Activated effector memory CD4-positive, alpha-beta T cell treated with Interleukin-2 at 50 U/mL for 16 hours (primary cell): ENCODE measurements around the gene AFDN.
"Not testable (repeated sequence)": the region's sequence is repeated elsewhere in the genome, so short reads cannot be mapped to it uniquely, and the experiment has no call there.

Source experiments
- DNase-seq: peaks from one replicate; pipeline ENCODE4 v3.0.0-alpha.2; 2020

Gene AFDN

DNA sequence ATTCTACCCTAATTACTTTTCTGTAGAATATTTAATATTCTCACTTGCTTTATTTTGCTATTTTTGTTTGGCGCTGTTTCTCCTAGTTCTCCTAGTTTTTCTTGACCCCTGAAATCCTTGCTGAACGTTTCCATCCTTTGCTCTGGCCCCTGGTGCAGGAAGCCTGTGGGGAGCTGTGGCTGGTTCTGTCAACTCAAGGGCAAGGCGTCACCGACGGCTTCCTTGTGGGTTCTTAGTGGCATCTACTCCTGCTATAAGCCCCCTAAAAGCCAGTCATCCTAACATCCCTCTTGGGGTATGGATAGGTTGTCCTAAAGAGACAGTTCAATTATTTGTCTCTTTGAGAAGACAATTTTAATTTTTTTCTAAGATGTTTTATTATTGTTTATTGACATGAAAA, 133.9 kb downstream of the AFDN start:
- no peak for DNase-seq

GRCh38 chr6:167962711-167963110, 136.0 kb downstream of the AFDN start:
- DNase-seq, result no peak

- DNase-seq, result no peak
These were observed 136.9 kb downstream of the AFDN start for GRCh38 chr6:167963589-167964057.

- no peak for DNase-seq
These were observed 139.2 kb downstream of the AFDN start for GRCh38 chr6:167965592-167966539.

- no peak for DNase-seq
These were observed 139.8 kb downstream of the AFDN start for GRCh38 chr6:167966540-167966905.

GRCh38 chr6:167968091-167968490, 141.4 kb downstream of the AFDN start:
- DNase-seq, result no peak

DNA sequence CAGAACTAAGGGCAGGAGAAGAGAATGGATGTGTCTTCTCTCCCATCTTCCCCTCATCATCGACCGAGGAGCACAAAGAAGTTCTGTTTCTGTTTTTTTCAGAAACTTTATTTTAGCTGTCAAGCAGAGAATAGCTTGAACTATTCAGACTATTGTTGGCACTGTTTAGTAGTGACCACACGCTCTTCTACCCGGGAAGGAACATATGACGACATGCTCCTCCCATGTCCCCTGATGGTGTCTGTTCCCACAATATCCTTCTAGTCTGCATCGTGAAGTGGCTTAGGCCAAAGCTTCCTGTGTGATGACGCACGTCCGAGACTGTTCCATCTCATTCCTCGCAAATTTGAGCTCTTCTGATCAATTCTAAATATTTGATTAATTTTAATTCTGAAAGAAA, 143.5 kb downstream of the AFDN start:
- no peak for DNase-seq

GRCh38 chr6:167972193-167972592, 145.5 kb downstream of the AFDN start:
- no peak for DNase-seq

- DNase-seq, result no peak
These were observed 146.6 kb downstream of the AFDN start for GRCh38 chr6:167973148-167973885.

DNA sequence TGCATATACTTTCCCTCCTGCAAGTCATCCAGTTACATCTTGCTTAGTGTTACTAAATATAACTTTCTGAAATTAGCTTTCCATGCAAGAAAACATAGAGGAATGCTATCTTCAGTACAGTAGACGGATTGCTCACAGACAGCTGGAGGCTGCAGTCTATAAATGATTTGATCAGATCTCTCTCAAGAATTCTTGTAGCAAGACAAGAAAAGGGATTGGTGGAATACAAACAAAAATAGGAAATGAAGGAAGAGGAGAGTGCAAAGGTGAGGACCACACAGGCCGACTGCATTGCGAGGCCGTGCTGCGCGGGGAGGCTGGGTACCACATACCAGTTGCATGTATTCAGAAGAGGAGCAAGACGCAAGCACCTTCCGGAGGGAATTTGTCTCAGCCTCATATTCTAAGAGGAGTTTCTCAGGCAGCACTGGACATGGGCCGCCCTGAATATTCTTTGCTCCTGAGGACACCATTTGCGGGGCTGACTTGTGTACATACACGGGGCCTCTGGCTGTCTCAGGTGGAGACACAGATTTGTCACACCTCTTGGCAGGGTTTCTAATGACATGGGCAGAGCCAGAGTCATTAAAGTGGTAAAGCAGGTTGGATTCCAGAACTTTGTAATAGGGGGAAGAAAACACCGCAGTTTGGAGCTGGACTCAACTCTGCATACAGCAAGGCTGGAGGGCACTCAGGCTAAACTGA, 148.1 kb downstream of the AFDN start:
- no peak for DNase-seq

DNA sequence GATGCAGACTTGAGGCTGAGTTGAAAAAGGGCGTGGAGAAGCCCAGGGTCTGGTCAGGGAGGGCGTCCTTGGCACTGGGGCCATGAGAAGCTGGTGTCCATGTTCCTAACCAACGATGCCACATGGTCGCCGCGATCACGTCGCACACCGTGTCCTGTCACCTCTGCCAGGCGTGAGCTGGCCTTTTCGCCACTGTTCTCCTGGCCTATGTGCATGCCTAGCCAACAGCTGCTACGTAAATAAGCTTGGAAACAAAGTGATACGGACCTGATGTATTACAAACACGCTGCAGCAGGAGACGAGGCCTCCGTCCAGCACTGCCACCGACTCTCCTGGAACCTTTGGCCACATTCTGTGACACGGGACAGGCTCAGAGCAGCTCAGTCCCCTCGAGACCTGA, 148.7 kb downstream of the AFDN start:
- DNase-seq, result no peak

GRCh38 chr6:167976116-167976657, 149.5 kb downstream of the AFDN start:
- DNase-seq, result not testable (repeated sequence)

- no peak for DNase-seq
These were observed 150.0 kb downstream of the AFDN start for GRCh38 chr6:167976708-167977107.

GRCh38 chr6:167977717-167978467, 151.2 kb downstream of the AFDN start:
- DNase-seq, result no peak

- DNase-seq, result no peak
These were observed 151.9 kb downstream of the AFDN start for GRCh38 chr6:167978607-167979006.

- DNase-seq, result no peak
These were observed 152.9 kb downstream of the AFDN start for GRCh38 chr6:167979436-167980139.

DNA sequence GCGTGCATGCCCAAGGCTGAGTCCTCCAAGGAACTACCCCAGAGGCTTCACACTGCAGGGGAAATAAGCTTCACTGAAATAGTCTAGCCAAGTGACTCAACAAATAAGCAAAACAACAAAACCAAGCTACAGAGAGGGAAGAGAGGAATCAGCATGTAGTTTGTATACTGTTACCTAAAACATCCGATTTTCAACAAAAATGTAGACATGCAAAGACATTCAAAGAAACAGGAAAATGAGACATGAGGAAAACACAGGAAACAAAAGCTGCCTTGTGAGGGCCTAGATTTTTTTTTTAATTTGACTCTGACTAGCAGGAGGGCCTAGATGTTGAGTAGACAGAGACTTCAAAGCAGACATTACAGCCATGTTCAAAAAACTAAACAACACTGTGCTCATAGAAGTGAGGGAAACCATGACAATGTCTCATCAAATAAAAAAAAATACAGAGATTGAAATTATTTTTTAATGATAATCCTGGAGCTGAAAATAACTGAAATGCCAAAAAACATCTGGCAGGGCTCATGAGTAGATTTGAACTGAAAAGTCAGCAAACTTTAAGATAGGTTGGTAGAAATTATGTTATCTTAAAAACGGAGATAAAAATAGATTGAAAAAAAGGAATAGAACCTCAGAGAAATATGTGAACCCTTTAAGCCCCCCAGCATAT, 154.3 kb downstream of the AFDN start:
- DNase-seq, result no peak

DNA sequence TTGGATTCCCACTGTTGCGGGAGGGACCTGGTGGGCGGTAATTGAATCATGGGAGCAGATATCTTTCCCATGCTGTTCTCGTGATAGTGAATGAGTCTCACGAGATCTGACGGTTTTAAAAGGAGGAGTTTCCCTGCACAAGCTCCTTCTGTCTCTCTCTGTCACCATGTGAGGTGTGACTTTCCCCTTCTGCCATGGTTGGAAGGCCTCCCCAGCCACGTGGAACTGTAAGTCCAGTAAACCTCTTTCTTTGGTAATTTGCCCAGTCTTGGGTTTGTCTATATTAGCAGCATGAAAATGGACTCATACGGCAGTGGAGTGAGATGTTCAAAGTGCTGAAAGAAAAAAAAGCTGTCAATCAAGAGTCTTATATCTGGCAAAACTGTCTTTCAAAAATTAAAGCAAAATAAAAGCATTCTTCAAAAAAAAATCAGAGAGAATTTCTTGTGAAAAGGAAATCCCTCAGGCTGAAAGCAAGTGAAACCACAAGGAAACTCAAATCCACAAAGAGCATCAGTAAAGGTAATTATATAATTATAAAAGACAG, 155.3 kb downstream of the AFDN start:
- no peak for DNase-seq

DNA sequence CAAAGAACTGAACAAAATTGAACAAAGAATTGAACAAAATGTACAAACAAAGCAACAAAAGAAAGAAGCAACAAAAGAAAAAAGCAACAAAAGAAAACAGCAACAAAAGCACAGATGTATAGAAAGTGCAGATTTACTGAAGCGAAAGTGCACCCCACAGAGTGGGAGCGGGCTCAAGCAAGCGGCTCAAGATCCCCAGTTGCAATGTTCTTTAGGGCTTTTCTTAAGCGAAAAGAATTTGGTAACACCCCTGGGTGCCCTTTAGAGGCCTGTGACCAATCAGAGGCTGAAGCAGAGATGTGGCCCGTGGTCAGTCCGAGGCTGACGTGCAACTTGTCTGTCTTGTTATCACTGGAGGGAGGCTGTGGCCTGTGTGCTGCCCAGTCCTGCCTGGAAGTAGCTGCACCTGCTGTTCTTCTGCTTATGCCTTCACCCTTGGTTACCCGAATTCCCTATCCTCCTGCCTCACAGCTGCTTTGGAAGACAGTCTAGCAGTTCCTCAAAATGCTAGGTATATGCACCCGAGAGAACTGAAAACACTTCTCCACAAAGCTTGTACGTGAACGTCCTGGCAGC, 157.5 kb downstream of the AFDN start:
- no peak for DNase-seq

GRCh38 chr6:167984876-167985604, 158.3 kb downstream of the AFDN start:
- DNase-seq, result no peak
